ENCODE data around the gene GPRIN3. TPM values are rescaled to one million over a fixed set of nuclear protein-coding genes. Genes with fewer than 3 reads are reported as not detected.
A peak's percentile ranks its signal among the peaks of the same experiment; 100 is the strongest.

GPRIN3 gene
- total RNA-seq, 4 donors from 2014 or later = 2.4 to 4.3 (median 2.7) TPM

- Histone ChIP-seq H3K4me3 (no peak overlapping the region), H3K36me3 (no peaks in the 10 kb centered on the region), H3K27me3 (no peaks in the 10 kb centered on the region), H3K9me3 (no peaks in the 10 kb centered on the region), H3K4me1 (peaks cover 0 to 11% (median 0%) of the 10 kb centered on the region in 3 donors), H3K27ac (no peak overlapping the region)
- TF ChIP-seq CTCF (IDR thresholded peaks at IDR 0.05) (no peak), EP300 (IDR thresholded peaks at IDR 0.05) (no peak), POLR2AphosphoS5 (IDR thresholded peaks at IDR 0.05) (no peak)
- ATAC-seq = peak; percentile 19
- WGBS, 2 donors (ENCODE audit: low coverage in 1 of 2) = 33 to 48% methylated on average over 2 of the region's 2 CpGs
These were observed 38.9 kb downstream of the GPRIN3 start for GRCh38 chr4:89268679-89269078.

GRCh38 chr4:89267846-89268245 is 39.8 kb downstream of the GPRIN3 start:
- no peak overlapping the region for H3K4me3 ChIP-seq
- H3K27ac ChIP-seq = no peak overlapping the region
- no peaks in the 10 kb centered on the region for H3K27me3 ChIP-seq
- peaks cover 0 to 11% (median 0%) of the 10 kb centered on the region in 3 donors for H3K4me1 ChIP-seq
- no peaks in the 10 kb centered on the region for H3K36me3 ChIP-seq
- WGBS, 2 donors (ENCODE audit: low coverage in 1 of 2) = 98 to 100% methylated on average over 2 to 3 of the region's 3 CpGs
- ATAC-seq = no peak
- no peak for TF ChIP-seq CTCF (IDR thresholded peaks at IDR 0.05)
- no peak for TF ChIP-seq EP300 (IDR thresholded peaks at IDR 0.05)
- no peak for TF ChIP-seq POLR2AphosphoS5 (IDR thresholded peaks at IDR 0.05)
- TF ChIP-seq POLR2A (IDR thresholded peaks at IDR 0.05) = no peak
- H3K9me3 ChIP-seq = no peaks in the 10 kb centered on the region

- Histone ChIP-seq H3K36me3 (no peaks in the 10 kb centered on the region), H3K4me3 (no peak overlapping the region), H3K27ac (no peak overlapping the region), H3K27me3 (no peaks in the 10 kb centered on the region), H3K4me1 (peaks cover 0 to 11% (median 0%) of the 10 kb centered on the region in 3 donors), H3K9me3 (no peaks in the 10 kb centered on the region)
- 77 to 100% methylated on average over 1 of the region's 1 CpG for WGBS, 2 donors (ENCODE audit: low coverage in 1 of 2)
- TF ChIP-seq CTCF (IDR thresholded peaks at IDR 0.05) = no peak
- no peak for TF ChIP-seq EP300 (IDR thresholded peaks at IDR 0.05)
- TF ChIP-seq POLR2AphosphoS5 (IDR thresholded peaks at IDR 0.05) = no peak
- TF ChIP-seq POLR2A (IDR thresholded peaks at IDR 0.05) = no peak
- no peak for ATAC-seq
These were observed 40.2 kb downstream of the GPRIN3 start for GRCh38 chr4:89267392-89267791.

GRCh38 chr4:89266128-89266527 is 41.5 kb downstream of the GPRIN3 start:
- no peaks in the 10 kb centered on the region for H3K36me3 ChIP-seq
- H3K4me1 ChIP-seq = peaks cover 0 to 11% (median 0%) of the 10 kb centered on the region in 3 donors
- 80% methylated on average over 1 of the region's 1 CpG for WGBS, 2 donors (ENCODE audit: low coverage in 1 of 2)
- no peak overlapping the region for H3K27ac ChIP-seq
- H3K27me3 ChIP-seq = no peaks in the 10 kb centered on the region
- H3K9me3 ChIP-seq = no peaks in the 10 kb centered on the region
- ATAC-seq = no peak
- H3K4me3 ChIP-seq = no peak overlapping the region
- TF ChIP-seq EP300 (IDR thresholded peaks at IDR 0.05) (no peak), POLR2A (IDR thresholded peaks at IDR 0.05) (no peak), POLR2AphosphoS5 (IDR thresholded peaks at IDR 0.05) (no peak), CTCF (IDR thresholded peaks at IDR 0.05) (no peak)

GRCh38 chr4:89263265-89263664 is 44.3 kb downstream of the GPRIN3 start:
- no peak overlapping the region for H3K4me3 ChIP-seq
- no peaks in the 10 kb centered on the region for H3K9me3 ChIP-seq
- WGBS, 2 donors (ENCODE audit: low coverage in 1 of 2) = 91 to 100% methylated on average over 1 to 3 of the region's 3 CpGs
- ATAC-seq = no peak
- no peaks in the 10 kb centered on the region for H3K36me3 ChIP-seq
- no peaks in the 10 kb centered on the region for H3K27me3 ChIP-seq
- no peak for TF ChIP-seq POLR2AphosphoS5 (IDR thresholded peaks at IDR 0.05)
- TF ChIP-seq EP300 (IDR thresholded peaks at IDR 0.05) = no peak
- no peak for TF ChIP-seq POLR2A (IDR thresholded peaks at IDR 0.05)
- TF ChIP-seq CTCF (IDR thresholded peaks at IDR 0.05) = no peak
- no peak overlapping the region for H3K27ac ChIP-seq
- H3K4me1 ChIP-seq = no peaks in the 10 kb centered on the region
